NCI-H2081 treated with DMSO at 0.1 percent for 48 hours (cell line): ENCODE data around the gene NTM.

Source experiments
- DNase-seq: peaks from one replicate; lab custom pipeline; 2025; lab: John Stamatoyannopoulos, UW

Gene NTM

GRCh38 chr11:131499199-131499598 is 128.8 kb downstream of the NTM start:
- no peak for DNase-seq

DNA sequence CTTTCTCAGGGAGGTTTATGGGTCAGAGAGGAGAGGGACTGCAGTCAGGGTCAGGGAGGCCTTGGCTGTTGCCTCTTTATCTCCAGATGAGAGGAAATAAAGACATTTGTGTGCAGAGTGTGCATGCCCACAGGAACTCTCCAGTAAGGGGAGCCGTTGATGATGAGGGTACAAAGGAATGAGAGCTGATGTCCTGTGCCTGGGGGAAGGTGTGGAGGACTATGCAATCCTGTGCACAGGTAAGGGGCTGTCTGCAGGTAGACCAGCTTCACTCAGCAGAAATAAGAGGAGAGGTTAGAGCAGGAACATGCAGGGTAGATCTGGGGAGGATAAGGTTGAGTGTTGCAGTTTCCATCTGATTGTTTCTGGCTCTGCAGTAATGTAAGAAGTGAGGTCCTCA is 132.6 kb downstream of the NTM start:
- DNase-seq: no peak

GRCh38 chr11:131504199-131504949 is 134.0 kb downstream of the NTM start:
- DNase-seq: no peak

GRCh38 chr11:131506348-131506747 is 135.9 kb downstream of the NTM start:
- DNase-seq: no peak

DNA sequence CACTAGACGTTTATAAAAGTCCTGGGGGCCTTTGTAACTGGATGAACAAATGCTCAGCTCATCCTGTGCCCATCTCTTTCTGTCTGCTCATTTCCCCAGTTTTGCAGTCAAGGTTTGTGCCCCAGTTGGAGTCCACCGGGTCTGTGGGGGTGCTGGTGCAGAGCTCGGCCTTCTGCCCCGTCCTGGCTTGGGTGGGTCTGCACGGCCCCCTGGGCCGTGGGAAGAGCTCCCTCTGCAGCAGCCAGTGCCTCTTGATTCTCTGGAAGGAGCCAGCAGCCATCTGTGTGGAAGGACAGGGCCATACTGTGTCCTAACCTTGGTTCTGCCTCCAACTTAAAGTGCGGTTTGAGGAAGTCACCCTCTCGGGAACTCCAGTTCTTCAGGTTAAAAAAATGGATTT is 140.2 kb downstream of the NTM start:
- DNase-seq: no peak

DNA sequence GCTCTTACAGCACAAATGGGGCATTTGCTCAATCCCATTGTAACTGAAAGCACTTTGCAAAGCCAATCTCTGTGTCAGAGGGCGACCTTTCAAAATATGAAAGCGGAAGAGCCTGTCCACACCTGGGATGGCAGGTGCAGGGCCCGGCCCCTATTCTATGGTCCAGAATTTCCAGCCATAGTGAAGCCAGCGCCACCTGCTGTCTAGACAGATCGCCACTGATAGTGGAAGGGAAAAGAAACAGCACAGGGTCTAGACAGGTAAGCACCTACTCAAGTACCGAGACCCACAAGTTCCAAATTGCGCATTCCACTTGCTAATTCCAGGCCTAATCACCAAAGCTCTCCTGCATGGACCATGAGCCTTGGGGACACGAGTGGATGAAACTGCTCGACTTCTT is 141.4 kb downstream of the NTM start:
- DNase-seq: no peak

DNA sequence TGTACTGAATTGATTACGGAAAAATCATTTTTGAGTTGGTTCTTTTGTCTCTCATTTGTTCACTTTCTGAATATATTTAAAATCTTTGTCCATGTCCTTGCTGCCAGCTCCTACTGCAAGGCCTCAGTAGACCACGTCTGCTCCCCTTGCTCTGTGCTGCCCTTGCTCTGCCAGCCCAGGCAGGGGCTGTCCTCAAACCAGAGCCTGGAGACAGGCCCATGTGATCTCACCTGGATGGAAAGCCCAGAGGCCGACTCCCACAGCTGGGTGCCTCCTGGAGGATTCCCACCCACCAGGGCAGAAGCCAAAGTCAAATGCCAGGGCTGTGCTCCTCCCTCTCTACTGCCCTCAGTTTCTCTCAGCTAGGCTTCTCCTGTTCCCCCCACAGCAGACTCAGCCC is 141.8 kb downstream of the NTM start:
- DNase-seq: no peak

DNA sequence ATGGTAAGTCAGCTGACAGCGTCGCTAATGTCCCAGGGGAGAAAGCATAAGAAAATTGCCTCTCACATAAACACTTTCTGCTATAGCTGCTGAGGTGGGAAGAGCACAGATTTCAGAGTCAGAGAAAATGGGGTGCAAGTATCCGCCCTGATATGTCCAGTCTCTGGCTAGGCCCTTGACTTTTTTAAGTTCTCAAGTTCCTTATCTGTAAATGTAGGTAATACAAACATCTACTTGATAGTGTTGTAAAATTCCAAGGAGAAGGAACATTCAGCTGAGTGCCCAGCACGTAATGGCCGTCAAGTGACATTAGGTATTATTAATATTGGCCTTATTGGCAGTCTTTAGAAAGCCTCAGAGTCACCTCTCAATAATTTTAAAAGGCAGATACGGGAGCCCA is 143.6 kb downstream of the NTM start:
- DNase-seq: no peak

DNA sequence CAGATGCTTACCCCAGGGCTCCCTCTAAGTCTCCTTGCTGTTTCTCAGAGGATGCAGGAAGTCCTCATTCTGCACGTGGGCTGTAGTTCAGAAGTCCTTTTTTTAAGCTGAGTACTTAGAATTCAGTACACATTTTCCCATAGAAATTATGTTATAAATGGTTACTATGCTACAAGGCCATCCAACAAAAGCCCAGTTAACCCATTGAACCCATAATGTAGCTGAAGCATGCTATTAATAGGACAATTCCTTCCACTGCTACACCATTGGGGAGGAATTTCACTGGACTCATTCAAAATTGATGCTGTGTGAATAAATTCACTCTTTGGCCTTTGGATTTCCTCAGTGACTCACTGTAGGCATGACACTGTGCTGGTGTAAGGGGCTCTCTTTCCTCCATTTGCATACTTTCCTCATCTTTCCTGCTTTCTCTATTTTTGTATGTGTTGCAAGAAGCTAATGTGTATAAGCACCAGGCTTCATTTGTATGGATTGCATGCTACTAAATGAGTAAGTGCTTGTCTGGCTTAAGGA is 148.0 kb downstream of the NTM start:
- no peak for DNase-seq

DNA sequence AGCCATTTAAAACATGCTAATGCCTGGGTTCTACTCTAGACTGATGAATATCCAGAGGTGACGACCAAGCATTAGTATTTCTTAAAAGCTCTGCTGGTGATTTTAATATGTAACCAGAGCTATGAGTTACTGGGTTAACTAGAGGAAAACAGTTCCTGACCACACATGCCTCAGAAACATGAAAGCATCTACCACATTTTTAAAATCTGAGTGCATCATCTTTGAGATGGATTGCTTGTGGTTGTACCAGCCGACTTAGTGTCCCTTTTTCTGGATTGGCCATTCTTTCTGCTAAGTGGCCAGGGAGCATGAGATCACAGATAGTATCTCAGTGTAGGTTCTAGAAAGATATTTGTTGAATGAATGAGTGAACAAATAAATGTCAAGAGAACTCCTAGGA is 152.4 kb downstream of the NTM start:
- DNase-seq: no peak

DNA sequence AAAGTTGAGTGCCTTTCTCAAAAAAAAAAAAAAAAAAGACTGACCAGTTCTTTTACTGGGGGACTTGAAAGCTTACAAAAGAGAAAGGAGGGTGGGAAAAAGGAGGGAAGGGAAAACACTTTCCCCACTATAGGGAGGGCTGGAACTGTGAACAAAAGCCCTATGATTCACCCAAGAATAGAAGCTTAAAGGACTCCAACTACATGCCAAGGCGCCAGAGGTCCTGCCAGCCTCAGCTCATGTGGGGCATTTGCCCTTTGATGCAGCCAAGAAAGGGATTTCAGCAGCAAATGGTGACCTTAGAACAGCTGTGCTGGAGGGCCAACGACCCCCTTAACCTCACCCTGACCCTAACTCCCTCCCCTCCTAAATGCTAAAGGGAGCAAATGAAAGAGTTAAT is 160.0 kb downstream of the NTM start:
- no peak for DNase-seq

DNA sequence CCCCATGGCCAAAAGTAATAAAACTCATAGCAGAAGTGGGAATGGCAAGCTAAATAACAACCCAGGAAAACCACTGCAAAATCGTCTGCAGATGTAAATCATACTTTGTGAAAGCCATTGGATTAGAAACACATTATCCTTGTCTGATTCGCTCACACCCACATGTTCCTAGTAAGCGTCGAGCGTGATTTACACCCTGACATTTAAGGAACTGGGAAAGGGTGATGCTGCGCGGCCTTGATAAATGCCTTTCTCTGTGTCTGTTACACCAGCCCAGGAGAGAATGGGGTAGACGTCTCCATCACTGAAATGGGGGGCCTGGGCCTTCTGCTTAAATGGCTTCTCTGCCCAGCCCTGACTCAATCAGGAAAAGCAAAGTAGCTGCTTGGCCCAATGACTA is 162.7 kb downstream of the NTM start:
- no peak for DNase-seq

GRCh38 chr11:131533998-131534397 is 163.6 kb downstream of the NTM start:
- no peak for DNase-seq

- DNase-seq: no peak
Observed at GRCh38 chr11:131534611-131535010, 164.2 kb downstream of the NTM start.

DNA sequence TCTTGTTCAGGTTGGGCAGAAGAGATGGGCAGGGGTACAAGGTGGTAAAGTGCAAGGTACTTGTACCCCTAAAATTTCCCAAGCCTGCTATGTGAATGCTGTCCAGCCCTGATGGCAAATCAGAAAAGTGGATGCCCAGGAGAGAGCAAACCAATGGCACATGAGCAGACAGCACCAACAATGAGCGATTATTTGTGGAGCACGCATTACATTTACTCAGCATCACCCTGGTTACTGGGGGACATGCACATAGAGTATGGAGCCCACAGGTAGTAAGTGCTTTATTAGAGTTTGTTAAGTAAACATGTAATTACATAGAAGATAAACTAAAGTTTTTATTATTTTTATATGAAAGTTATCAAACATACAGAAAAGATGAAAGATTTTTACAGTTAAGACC is 165.7 kb downstream of the NTM start:
- no peak for DNase-seq

- no peak for DNase-seq
Observed at GRCh38 chr11:131537196-131537595, 166.8 kb downstream of the NTM start.

- no peak for DNase-seq
Observed at GRCh38 chr11:131537748-131538147, 167.3 kb downstream of the NTM start.

GRCh38 chr11:131538322-131538721 is 167.9 kb downstream of the NTM start:
- DNase-seq: no peak

- DNase-seq: no peak
Observed at GRCh38 chr11:131540676-131541075, 170.3 kb downstream of the NTM start.

GRCh38 chr11:131543389-131544025 is 173.1 kb downstream of the NTM start:
- DNase-seq: no peak

- no peak for DNase-seq
Observed at GRCh38 chr11:131544591-131544990, 174.2 kb downstream of the NTM start.

DNA sequence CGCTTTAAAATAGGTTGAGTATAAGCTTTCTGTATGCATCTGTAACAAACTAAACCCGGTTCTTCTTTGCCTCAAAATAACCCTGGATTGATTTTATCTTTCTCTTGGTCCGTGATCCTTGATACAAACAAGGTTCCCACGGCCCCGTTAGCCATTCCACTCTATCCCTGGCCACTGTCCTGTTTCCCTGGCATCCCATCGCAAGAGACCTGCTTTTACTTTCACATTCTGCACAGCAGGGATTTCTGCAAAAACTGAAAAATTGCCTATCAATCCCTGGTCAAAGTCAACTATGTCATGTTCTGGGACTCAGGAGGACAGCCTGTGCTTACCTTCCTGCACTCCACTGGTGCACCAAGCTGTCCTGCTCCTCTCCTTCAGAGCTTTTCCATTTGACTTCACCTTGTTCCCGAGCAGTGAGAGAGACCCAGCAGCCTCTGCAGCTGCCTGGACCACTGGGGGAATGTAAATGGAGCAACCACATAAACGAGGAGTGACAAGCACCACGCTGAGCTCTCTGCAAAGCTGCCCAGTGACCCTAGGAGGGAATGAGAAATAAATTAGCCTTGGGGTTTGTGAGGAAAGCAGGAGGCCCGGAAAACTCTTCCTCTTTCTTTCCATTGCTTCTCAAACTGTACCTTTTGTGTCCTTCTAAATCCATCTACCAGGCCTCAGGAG is 175.9 kb downstream of the NTM start:
- DNase-seq: no peak

GRCh38 chr11:131549099-131549498 is 178.7 kb downstream of the NTM start:
- no peak for DNase-seq
